Pancreas (tissue), 10 donors: ENCODE data around the gene SDK1. TPM values are rescaled to one million over a fixed set of nuclear protein-coding genes. Genes with fewer than 3 reads are reported as not detected.

Experiments
- ATAC-seq, 4 donors: fragments of 200-7000 bp; cut with Tn5 transposase; one replicate each; pipeline versions ENCODE4 v1.8.0 to v1.9.1; 2020; ENCODE audit warnings: mild to moderate bottlenecking in 4 of 4, moderate library complexity in 4 of 4
- DNase-seq, 6 donors: peaks; one replicate each; pipeline ENCODE4 v3.0.0-alpha.2; 2020
- FAIRE-seq: peaks from 2 replicates; lab custom pipeline; 2012; peaks lifted over from hg19 to GRCh38; lab: Jason Lieb, UNC
- H3K27ac ChIP-seq, 4 donors: fragments of 200-600 bp; sonication (generic); 1 replicate in 3 of 4; 2 replicates in 1 of 4; pipeline versions ENCODE4 v1.5.0 to v1.8.0; 2020
- H3K27me3 ChIP-seq, 4 donors: fragments of 200-600 bp; one replicate each; pipeline ENCODE4 v1.8.0; 2021
- H3K36me3 ChIP-seq, 3 donors: fragments of 200-600 bp; sonication (generic) in 1 of 3; one replicate each; pipeline versions ENCODE4 v1.5.0 to v1.8.0; 2020 to 2021
- H3K4me1 ChIP-seq, 3 donors: fragments of 200-600 bp; one replicate each; pipeline ENCODE4 v1.8.0; 2021
- H3K4me3 ChIP-seq, 4 donors: fragments of 200-600 bp; sonication (generic) in 2 of 4; one replicate each; pipeline versions ENCODE4 v1.5.0 to v1.8.0; 2020 to 2021
- H3K9me3 ChIP-seq, 4 donors: fragments of 200-600 bp; one replicate each; pipeline ENCODE4 v1.8.0; 2021
- WGBS, 2 donors: extraction: QIAGEN DNeasy Blood & Tissue Kit; methylation state at CpG; one replicate each; pipeline ENCODE4 v1.1.7; 2013; 5-methylcytosine and 5-hydroxymethylcytosine counted together
- intact Hi-C, 3 donors: fragments of 100-400 bp; cut with DNase I; formaldehyde crosslinking; loops; one replicate each; pipeline versions ENCODE4 v1.11.1 to v1.14.2; 2022
- polyA plus RNA-seq, 2 donors: library from polyadenylated mRNA; stranded (reverse); fragments of 200-250 nt; gene quantifications; one replicate each; pipeline ENCODE4 v1.2.3, GENCODE V29; 2013
- total RNA-seq, 6 donors: library from RNA; stranded (reverse); fragmentation: NEBNext Ultra II Directional in 4 of 6; extraction: Animal tissue kit (Norgen Biotek cat#: 25700) in 4 of 6; gene quantifications; one replicate each; pipeline versions ENCODE4 v1.2.1 to v1.2.4, GENCODE V29; 2021 to 2023
- TF ChIP-seq, protein P1 (sequence below), 4 donors: fragments of 200-600 bp; sonication (generic) in 3 of 4; IDR thresholded peaks; one replicate each; pipeline versions ENCODE4 v1.5.0 to v1.8.0; 2021; ENCODE audit warnings: antibody characterized with exemption in 4 of 4
- donor health status: healthy with polysubstance abuse.
- donor health status: DM: no; HTN: no; CAD: no; lungs with moderate emphysema.
- donor health status: DM: no; HTN: no; CAD: no.
- donor health status: control.
- donor health status: control.
- donor health status: Bipolar disorder and iron deficiency.
- donor health status: DM: yes; HTN: yes; CAD: no.
- donor health status: DM: no; HTN: no; CAD: no.
- donor health status: DM: no; HTN: no; CAD: no.
- donor health status: DM: yes; HTN: yes; CAD: no.

SDK1 gene
- total and polyA plus RNA-seq, 8 donors, result 10.8 to 30.8 (median 19.8) TPM

DNA sequence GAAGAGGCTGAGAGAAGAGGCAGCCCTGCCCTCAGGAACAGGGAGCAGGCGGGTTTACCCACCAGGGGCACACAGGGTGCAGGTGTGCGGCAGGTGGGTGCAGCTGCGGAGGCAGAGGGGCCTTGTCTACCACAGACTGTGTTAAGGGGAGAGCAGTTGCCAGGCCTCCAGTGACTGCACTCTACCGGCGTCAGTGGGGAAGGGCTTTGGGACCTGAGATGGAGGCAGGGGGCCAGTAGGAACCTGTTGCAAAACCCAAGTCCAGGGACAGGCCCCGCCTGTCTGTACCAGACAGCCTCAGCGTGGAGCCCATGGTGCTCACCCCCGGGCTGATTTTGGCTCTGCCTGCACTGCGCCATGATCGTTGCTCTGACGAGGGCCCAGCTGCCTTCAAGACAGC is 873.4 kb downstream of the SDK1 start:
- Histone ChIP-seq H3K9me3 (no peaks in the 10 kb centered on the region), H3K27ac (no peak overlapping the region), H3K4me1 (no peaks in the 10 kb centered on the region), H3K4me3 (no peak overlapping the region), H3K36me3 (no peaks in the 10 kb centered on the region), H3K27me3 (no peaks in the 10 kb centered on the region)
- ATAC-seq, result no peak
- no peak for FAIRE-seq
- peak in 1 of 6 donors; percentile 47 for DNase-seq
- 96 to 97% methylated on average over 11 of the region's 11 CpGs for WGBS, 2 donors
- TF ChIP-seq, protein P1, sequence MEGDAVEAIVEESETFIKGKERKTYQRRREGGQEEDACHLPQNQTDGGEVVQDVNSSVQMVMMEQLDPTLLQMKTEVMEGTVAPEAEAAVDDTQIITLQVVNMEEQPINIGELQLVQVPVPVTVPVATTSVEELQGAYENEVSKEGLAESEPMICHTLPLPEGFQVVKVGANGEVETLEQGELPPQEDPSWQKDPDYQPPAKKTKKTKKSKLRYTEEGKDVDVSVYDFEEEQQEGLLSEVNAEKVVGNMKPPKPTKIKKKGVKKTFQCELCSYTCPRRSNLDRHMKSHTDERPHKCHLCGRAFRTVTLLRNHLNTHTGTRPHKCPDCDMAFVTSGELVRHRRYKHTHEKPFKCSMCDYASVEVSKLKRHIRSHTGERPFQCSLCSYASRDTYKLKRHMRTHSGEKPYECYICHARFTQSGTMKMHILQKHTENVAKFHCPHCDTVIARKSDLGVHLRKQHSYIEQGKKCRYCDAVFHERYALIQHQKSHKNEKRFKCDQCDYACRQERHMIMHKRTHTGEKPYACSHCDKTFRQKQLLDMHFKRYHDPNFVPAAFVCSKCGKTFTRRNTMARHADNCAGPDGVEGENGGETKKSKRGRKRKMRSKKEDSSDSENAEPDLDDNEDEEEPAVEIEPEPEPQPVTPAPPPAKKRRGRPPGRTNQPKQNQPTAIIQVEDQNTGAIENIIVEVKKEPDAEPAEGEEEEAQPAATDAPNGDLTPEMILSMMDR (IDR thresholded peaks at IDR 0.05), result no peak
- intact Hi-C loops, result no loop called here

GRCh38 chr7:4174884-4175283 is 873.8 kb downstream of the SDK1 start:
- DNase-seq (peak in 1 of 6 donors; percentile 38), FAIRE-seq (no peak), ATAC-seq (no peak)
- Histone ChIP-seq H3K27me3 (no peaks in the 10 kb centered on the region), H3K4me1 (no peaks in the 10 kb centered on the region), H3K9me3 (no peaks in the 10 kb centered on the region), H3K27ac (no peak overlapping the region), H3K4me3 (no peak overlapping the region), H3K36me3 (no peaks in the 10 kb centered on the region)
- WGBS, 2 donors, result 97 to 98% methylated on average over 18 of the region's 18 CpGs
- intact Hi-C loops, result no loop called here
- TF ChIP-seq, protein P1 (IDR thresholded peaks at IDR 0.05), result no peak

GRCh38 chr7:4175346-4175973 is 874.4 kb downstream of the SDK1 start:
- Histone ChIP-seq H3K27ac (no peak overlapping the region), H3K9me3 (no peaks in the 10 kb centered on the region), H3K4me3 (no peak overlapping the region), H3K4me1 (no peaks in the 10 kb centered on the region), H3K36me3 (no peaks in the 10 kb centered on the region), H3K27me3 (no peaks in the 10 kb centered on the region)
- DNase-seq (peak in 1 of 6 donors; percentile 39), FAIRE-seq (no peak), ATAC-seq (no peak)
- intact Hi-C loops, result no loop called here
- 94 to 95% methylated on average over 34 of the region's 34 CpGs for WGBS, 2 donors
- TF ChIP-seq, protein P1 (IDR thresholded peaks at IDR 0.05), result no peak

- DNase-seq, result peak in 1 of 6 donors; percentile 26
- Histone ChIP-seq H3K4me1 (no peaks in the 10 kb centered on the region), H3K27ac (no peak overlapping the region), H3K27me3 (no peaks in the 10 kb centered on the region), H3K4me3 (no peak overlapping the region), H3K36me3 (no peaks in the 10 kb centered on the region), H3K9me3 (no peaks in the 10 kb centered on the region)
- TF ChIP-seq, protein P1 (IDR thresholded peaks at IDR 0.05), result no peak
- no peak for ATAC-seq
- FAIRE-seq, result no peak
- WGBS, 2 donors, result 94 to 98% methylated on average over 6 of the region's 6 CpGs
- intact Hi-C loops, result no loop called here
Measured at GRCh38 chr7:4177001-4177400, 875.9 kb downstream of the SDK1 start.

DNA sequence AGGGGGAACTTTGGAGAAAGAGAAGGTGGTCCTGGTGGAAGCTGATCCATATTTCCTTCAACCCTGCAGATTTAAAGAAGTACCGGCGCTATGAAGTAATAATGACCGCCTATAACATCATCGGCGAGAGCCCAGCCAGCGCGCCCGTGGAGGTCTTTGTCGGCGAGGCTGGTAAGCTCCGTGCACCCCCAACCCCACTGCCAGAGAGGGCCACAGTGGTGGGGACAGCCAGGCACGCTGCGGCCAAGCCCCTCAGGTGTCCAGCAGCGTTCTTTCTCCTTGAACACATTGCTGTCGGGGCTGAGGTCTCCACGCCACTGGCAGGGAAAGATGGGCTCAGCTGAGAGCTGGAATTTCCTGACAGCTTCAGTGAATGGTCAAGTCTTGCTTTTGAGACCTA is 877.4 kb downstream of the SDK1 start:
- no peak overlapping the region for H3K4me3 ChIP-seq
- no peak for FAIRE-seq
- no peak overlapping the region for H3K27ac ChIP-seq
- no peaks in the 10 kb centered on the region for H3K36me3 ChIP-seq
- no peaks in the 10 kb centered on the region for H3K4me1 ChIP-seq
- no peak for ATAC-seq
- H3K9me3 ChIP-seq, result no peaks in the 10 kb centered on the region
- no peaks in the 10 kb centered on the region for H3K27me3 ChIP-seq
- no peak for DNase-seq
- intact Hi-C loops, result no loop called here
- WGBS, 2 donors, result 98% methylated on average over 16 of the region's 16 CpGs
- TF ChIP-seq, protein P1 (IDR thresholded peaks at IDR 0.05), result no peak
